Fibroblast of mammary gland (primary cell): ENCODE results near the gene ASXL1.
A peak's percentile ranks its signal among the peaks of the same experiment; 100 is the strongest.

Experiments
- DNase-seq: peaks from one replicate; pipeline ENCODE4 v3.0.0-alpha.2; 2010; ENCODE audit warnings: low read depth
- H3K4me3 ChIP-seq: 2 replicates; pipeline ENCODE4 v1.5.1; 2011; ENCODE audit warnings: low read depth, mild to moderate bottlenecking, low read length, moderate library complexity; ENCODE audit not compliant: control insufficient read depth
- CTCF ChIP-seq: conservative IDR thresholded peaks from 2 replicates; pipeline ENCODE4 v1.5.1; 2011; ENCODE audit warnings: low read depth, low read length, inconsistent platforms; ENCODE audit not compliant: control insufficient read depth, insufficient read depth

Gene ASXL1

DNA sequence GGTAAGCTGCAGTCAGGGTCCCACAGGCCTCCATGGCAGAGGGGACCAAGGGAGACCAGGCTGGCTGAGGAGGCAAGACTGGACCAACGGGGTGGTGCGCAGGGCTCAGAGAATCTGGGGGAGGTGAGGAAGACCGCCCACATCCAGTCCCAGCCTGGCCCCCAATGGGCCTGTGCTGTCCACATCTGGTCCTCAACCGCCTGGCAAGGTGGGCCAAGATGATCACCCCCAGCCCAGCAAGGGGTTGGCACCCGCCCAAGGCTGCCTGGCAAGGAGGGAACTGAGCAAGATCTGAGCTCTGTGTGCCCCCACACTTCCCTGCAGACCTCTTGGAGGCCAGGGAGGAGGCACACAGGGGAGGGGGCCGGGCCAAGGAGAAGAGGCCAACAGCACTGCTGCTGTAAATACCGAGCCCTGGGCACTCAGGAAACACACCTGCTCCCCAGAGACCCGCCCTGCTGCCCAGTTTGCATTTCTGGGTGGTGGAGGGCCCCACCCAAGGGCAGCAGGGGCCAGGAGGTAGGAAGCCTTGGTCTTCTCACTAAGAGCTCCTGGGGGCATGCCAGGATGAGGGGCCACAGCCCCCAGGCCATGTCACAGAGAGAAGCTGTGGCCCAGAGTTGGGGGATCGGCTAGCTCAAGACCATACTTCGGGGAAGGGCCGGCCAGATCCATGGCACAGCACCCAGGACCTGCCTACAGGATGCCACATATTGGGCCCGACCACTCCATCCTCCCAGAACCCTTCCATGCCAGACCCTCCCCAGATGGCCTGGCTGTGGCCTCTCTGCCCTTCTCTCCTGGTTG lies 109.6 kb downstream of the ASXL1 start:
- TF ChIP-seq CTCF, result no peak
- no peak for DNase-seq
- no peak overlapping the region for H3K4me3 ChIP-seq

GRCh38 chr20:32468313-32468640 lies 110.1 kb downstream of the ASXL1 start:
- no peak for TF ChIP-seq CTCF
- no peak for DNase-seq
- H3K4me3 ChIP-seq, result no peak overlapping the region

DNA sequence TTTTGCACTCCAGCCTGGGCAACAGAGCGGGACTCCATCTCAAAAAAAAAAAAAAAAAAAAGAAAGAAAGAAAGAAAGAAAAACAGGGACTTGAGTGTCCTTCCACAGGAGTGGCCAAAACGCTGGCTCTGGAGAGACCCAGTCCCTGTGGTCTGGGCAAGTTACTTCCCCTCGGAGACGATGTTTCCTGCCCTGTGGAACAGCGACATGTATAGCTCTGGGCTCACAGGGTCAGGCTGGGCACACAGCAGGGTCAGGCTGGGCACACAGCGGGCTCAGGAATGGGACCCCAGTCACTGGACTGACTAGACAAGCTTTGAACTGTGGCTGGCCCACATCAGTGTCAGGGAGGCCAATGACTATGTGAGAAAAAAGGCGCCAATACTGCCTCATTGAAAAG lies 110.7 kb downstream of the ASXL1 start:
- DNase-seq, result no peak
- no peak for TF ChIP-seq CTCF
- H3K4me3 ChIP-seq, result no peak overlapping the region

GRCh38 chr20:32470025-32470861 lies 112.1 kb downstream of the ASXL1 start:
- H3K4me3 ChIP-seq, result no peak overlapping the region
- DNase-seq, result peak; percentile 75
- peak; percentile 41 for TF ChIP-seq CTCF

DNA sequence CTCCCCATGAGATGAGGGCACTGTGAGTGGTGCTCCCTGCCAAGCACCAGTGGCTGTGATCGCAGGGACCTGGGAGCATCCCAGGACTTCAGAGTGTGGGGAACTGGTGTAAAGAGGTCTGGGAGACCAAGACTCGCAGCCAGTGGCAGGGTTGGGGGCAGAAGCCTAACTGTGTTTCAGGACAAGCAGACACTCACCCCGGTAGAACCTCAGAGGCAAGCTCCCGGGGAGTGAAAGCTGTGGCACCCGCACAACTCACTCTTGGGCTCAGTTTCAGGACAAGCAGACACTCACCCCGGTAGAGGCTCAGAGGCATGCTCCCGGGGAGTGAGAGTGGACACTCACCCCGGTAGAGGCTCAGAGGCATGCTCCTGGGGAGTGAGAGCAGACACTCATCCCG lies 112.8 kb downstream of the ASXL1 start:
- no peak for TF ChIP-seq CTCF
- no peak for DNase-seq
- H3K4me3 ChIP-seq, result no peak overlapping the region

GRCh38 chr20:32472581-32473207 lies 114.6 kb downstream of the ASXL1 start:
- no peak overlapping the region for H3K4me3 ChIP-seq
- TF ChIP-seq CTCF, result no peak
- no peak for DNase-seq
